ENCODE results near the gene RPS23.

The RPS23 gene

GRCh38 chr5:82301190-82301589 is 23.0 kb upstream of the RPS23 start:
- TF ChIP-seq CTCF (IDR thresholded peaks at IDR 0.05; ENCODE audit: low read depth, low read length): no peak
- no peak overlapping the region for H3K4me3 ChIP-seq (ENCODE audit: low read depth, low read length)

- no peak overlapping the region for H3K4me3 ChIP-seq (ENCODE audit: low read depth, low read length)
- TF ChIP-seq CTCF (IDR thresholded peaks at IDR 0.05; ENCODE audit: low read depth, low read length): no peak
These were observed 20.5 kb upstream of the RPS23 start for GRCh38 chr5:82298668-82299067.

GRCh38 chr5:82297711-82298110 is 19.6 kb upstream of the RPS23 start:
- H3K4me3 ChIP-seq (ENCODE audit: low read depth, low read length): no peak overlapping the region
- TF ChIP-seq CTCF (IDR thresholded peaks at IDR 0.05; ENCODE audit: low read depth, low read length): no peak

- TF ChIP-seq CTCF (IDR thresholded peaks at IDR 0.05; ENCODE audit: low read depth, low read length): no peak
- H3K4me3 ChIP-seq (ENCODE audit: low read depth, low read length): no peak overlapping the region
These were observed 18.8 kb upstream of the RPS23 start for GRCh38 chr5:82296929-82297328.

GRCh38 chr5:82295959-82296531 is 17.9 kb upstream of the RPS23 start:
- no peak overlapping the region for H3K4me3 ChIP-seq (ENCODE audit: low read depth, low read length)
- no peak for TF ChIP-seq CTCF (IDR thresholded peaks at IDR 0.05; ENCODE audit: low read depth, low read length)

GRCh38 chr5:82295144-82295543 is 17.0 kb upstream of the RPS23 start:
- TF ChIP-seq CTCF (IDR thresholded peaks at IDR 0.05; ENCODE audit: low read depth, low read length): no peak
- H3K4me3 ChIP-seq (ENCODE audit: low read depth, low read length): no peak overlapping the region

- TF ChIP-seq CTCF (IDR thresholded peaks at IDR 0.05; ENCODE audit: low read depth, low read length): no peak
- H3K4me3 ChIP-seq (ENCODE audit: low read depth, low read length): no peak overlapping the region
These were observed 13.3 kb upstream of the RPS23 start for GRCh38 chr5:82291420-82291819.

Data from WI38 (cell line).